PC-9 (cell line): ENCODE data around the gene GMDS.

Experiments used
- EZH2 ChIP-seq: fragments of 200-600 bp; sonication (generic); IDR thresholded peaks from 2 replicates; pipeline ENCODE4 v1.8.0; 2017; ENCODE audit warnings: antibody characterized with exemption, low read depth
- TF ChIP-seq, protein P1 (sequence below): fragments of 200-600 bp; sonication (generic); conservative IDR thresholded peaks from 2 replicates; pipeline ENCODE4 v1.6.1; 2017; ENCODE audit warnings: mixed run types, antibody characterized with exemption, mild to moderate bottlenecking, moderate library complexity

DNA sequence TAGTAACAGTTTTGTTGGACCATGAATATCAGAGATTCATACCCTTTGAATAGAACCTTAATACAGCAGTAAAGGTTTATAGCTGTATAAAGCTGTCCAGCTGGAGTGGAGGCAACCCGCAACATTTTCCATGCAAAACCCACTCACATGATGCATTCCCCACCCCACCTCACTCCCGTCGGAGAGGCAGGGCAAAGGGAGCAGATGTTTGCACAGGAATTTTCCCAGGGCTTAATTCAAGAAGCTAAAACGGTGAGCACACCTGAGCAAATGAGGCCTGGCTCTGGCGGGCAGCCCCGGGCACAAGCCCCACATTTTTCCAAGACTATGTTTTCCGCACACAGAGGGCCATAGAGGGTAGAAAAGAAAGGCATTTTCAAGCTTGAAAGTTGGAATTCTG is 444.0 kb downstream of the GMDS start:
- TF ChIP-seq, protein P1, sequence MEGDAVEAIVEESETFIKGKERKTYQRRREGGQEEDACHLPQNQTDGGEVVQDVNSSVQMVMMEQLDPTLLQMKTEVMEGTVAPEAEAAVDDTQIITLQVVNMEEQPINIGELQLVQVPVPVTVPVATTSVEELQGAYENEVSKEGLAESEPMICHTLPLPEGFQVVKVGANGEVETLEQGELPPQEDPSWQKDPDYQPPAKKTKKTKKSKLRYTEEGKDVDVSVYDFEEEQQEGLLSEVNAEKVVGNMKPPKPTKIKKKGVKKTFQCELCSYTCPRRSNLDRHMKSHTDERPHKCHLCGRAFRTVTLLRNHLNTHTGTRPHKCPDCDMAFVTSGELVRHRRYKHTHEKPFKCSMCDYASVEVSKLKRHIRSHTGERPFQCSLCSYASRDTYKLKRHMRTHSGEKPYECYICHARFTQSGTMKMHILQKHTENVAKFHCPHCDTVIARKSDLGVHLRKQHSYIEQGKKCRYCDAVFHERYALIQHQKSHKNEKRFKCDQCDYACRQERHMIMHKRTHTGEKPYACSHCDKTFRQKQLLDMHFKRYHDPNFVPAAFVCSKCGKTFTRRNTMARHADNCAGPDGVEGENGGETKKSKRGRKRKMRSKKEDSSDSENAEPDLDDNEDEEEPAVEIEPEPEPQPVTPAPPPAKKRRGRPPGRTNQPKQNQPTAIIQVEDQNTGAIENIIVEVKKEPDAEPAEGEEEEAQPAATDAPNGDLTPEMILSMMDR, result no peak
- no peak for TF ChIP-seq EZH2
